SK-N-MC (cell line): ENCODE measurements around the gene HES7.

Experiments
- EZH2 ChIP-seq: fragments of 200-600 bp; sonication (generic); IDR thresholded peaks from one replicate; pipeline ENCODE4 v1.6.1; 2017; ENCODE audit warnings: antibody characterized with exemption
- POLR2AphosphoS5 ChIP-seq: IDR thresholded peaks from 2 replicates; pipeline ENCODE4 v1.6.1; 2012; ENCODE audit warnings: mild to moderate bottlenecking, low read depth, low read length, borderline replicate concordance

GRCh38 chr17:8071496-8071895 is 52.4 kb downstream of the HES7 start:
- TF ChIP-seq EZH2 (no peak), POLR2AphosphoS5 (no peak)
